GM12878 (cell line): ENCODE data around the gene IGFLR1. TPM values are rescaled to one million over a fixed set of nuclear protein-coding genes. Genes with fewer than 3 reads are reported as not detected.

Source experiments
- BCL3 ChIP-seq: IDR thresholded peaks from 2 replicates; pipeline ENCODE4 v1.6.1; 2011; ENCODE audit warnings: borderline replicate concordance, low read depth, mild to moderate bottlenecking, moderate library complexity, low read length; ENCODE audit not compliant: insufficient read depth, poor library complexity, severe bottlenecking
- CEBPZ ChIP-seq: fragments of 150-350 bp; IDR thresholded peaks from 2 replicates; pipeline ENCODE4 v1.6.1; 2016; ENCODE audit warnings: low read depth, low read length
- CTCF ChIP-seq, 3 experiments: IDR thresholded peaks in 2 of 3; conservative IDR thresholded peaks in 1 of 3; 2 replicates each; pipeline ENCODE4 v1.5.1; 2011; ENCODE audit warnings: low read depth in 3 of 3, low read length in 3 of 3, mild to moderate bottlenecking in 3 of 3, control low read depth in 2 of 3, moderate library complexity in 2 of 3, inconsistent platforms in 1 of 3, mixed read lengths in 1 of 3; ENCODE audit not compliant: control insufficient read depth in 2 of 3, insufficient read depth in 1 of 3; ENCODE audit errors: extremely low read depth in 1 of 3
- DPF2 ChIP-seq: fragments of 450-650 bp; IDR thresholded peaks from 2 replicates; pipeline ENCODE4 v1.6.1; 2017; ENCODE audit warnings: mild to moderate bottlenecking
- FOXM1 ChIP-seq: IDR thresholded peaks from 2 replicates; pipeline ENCODE4 v1.6.1; 2012; ENCODE audit warnings: low read depth, mild to moderate bottlenecking, inconsistent platforms, low read length, moderate library complexity
- GATAD2B ChIP-seq: fragments of 450-650 bp; conservative IDR thresholded peaks from 2 replicates; pipeline ENCODE4 v1.6.1; 2017; ENCODE audit warnings: low read depth, mild to moderate bottlenecking, moderate library complexity
- IKZF2 ChIP-seq, 2 experiments: fragments of 450-650 bp; IDR thresholded peaks; 2 replicates each; pipeline ENCODE4 v1.6.1; 2017; ENCODE audit warnings: mild to moderate bottlenecking in 2 of 2, moderate library complexity in 2 of 2
- IRF4 ChIP-seq: IDR thresholded peaks from 2 replicates; pipeline ENCODE4 v1.6.1; 2011; ENCODE audit warnings: low read depth, low read length
- MEF2A ChIP-seq: IDR thresholded peaks from 2 replicates; pipeline ENCODE4 v1.6.1; 2011; ENCODE audit warnings: low read depth, mild to moderate bottlenecking, low read length, moderate library complexity; ENCODE audit not compliant: insufficient read depth
- NBN ChIP-seq: fragments of 450-650 bp; IDR thresholded peaks from 2 replicates; pipeline ENCODE4 v1.6.1; 2016
- NFXL1 ChIP-seq: fragments of 450-650 bp; IDR thresholded peaks from 2 replicates; pipeline ENCODE4 v1.6.1; 2017; ENCODE audit warnings: antibody characterized with exemption, mild to moderate bottlenecking, borderline replicate concordance
- NFYA ChIP-seq: IDR thresholded peaks from 2 replicates; pipeline ENCODE4 v1.6.1; 2011; ENCODE audit warnings: low read depth, mild to moderate bottlenecking, low read length, improper control_type of control experiment, borderline replicate concordance
- NR2F1 ChIP-seq: fragments of 450-650 bp; conservative IDR thresholded peaks from 2 replicates; pipeline ENCODE4 v1.6.1; 2017; ENCODE audit warnings: mild to moderate bottlenecking
- PAX5 ChIP-seq: IDR thresholded peaks from 2 replicates; pipeline ENCODE4 v1.6.1; 2011; ENCODE audit warnings: low read depth, low read length, borderline replicate concordance
- POLR2AphosphoS2 ChIP-seq: IDR thresholded peaks from 2 replicates; pipeline ENCODE4 v1.6.1; 2011; ENCODE audit warnings: low read depth, mild to moderate bottlenecking, low read length, improper control_type of control experiment, moderate library complexity
- POU2F2 ChIP-seq: IDR thresholded peaks from 3 replicates; pipeline ENCODE4 v1.6.1; 2011; ENCODE audit warnings: low read depth, mild to moderate bottlenecking, low read length, borderline replicate concordance
- SMAD5 ChIP-seq: IDR thresholded peaks from 2 replicates; pipeline ENCODE4 v1.6.1; 2016; ENCODE audit warnings: antibody characterized with exemption, low read depth
- SMARCA5 ChIP-seq: fragments of 450-650 bp; IDR thresholded peaks from 2 replicates; pipeline ENCODE4 v1.6.1; 2017; ENCODE audit warnings: mild to moderate bottlenecking
- SPI1 ChIP-seq: IDR thresholded peaks from 2 replicates; pipeline ENCODE4 v1.6.1; 2011; ENCODE audit warnings: low read depth, mild to moderate bottlenecking, low read length, moderate library complexity, borderline replicate concordance; ENCODE audit not compliant: insufficient read depth
- WRNIP1 ChIP-seq: IDR thresholded peaks from 2 replicates; pipeline ENCODE4 v1.6.1; 2011; ENCODE audit warnings: low read depth, low read length, improper control_type of control experiment, borderline replicate concordance
- YBX1 ChIP-seq: fragments of 450-650 bp; IDR thresholded peaks from 2 replicates; pipeline ENCODE4 v1.6.1; 2016; ENCODE audit warnings: antibody characterized with exemption
- ZNF24 ChIP-seq: fragments of 450-650 bp; IDR thresholded peaks from 2 replicates; pipeline ENCODE4 v1.6.1; 2017; ENCODE audit warnings: antibody characterized with exemption, mild to moderate bottlenecking
- ZNF622 ChIP-seq: fragments of 450-650 bp; IDR thresholded peaks from 2 replicates; pipeline ENCODE4 v1.6.1; 2017; ENCODE audit warnings: mild to moderate bottlenecking, inconsistent platforms
- polyA plus RNA-seq, 11 experiments: library from polyadenylated mRNA; depleted of rRNA in 4 of 11; unstranded in 6 of 11; stranded (reverse) in 5 of 11; fragments of >200 nt; fragmentation: Nextera tagmentation in 4 of 11; fragmentation: Illumina TruSeq in 1 of 11; extraction: Ambion mirVana in 4 of 11; extraction: Trizol in 1 of 11; gene quantifications; 1 replicate in 1 of 11; 2 replicates in 10 of 11; pipeline versions ENCODE4 v1.2.1 to v1.2.3, GENCODE V29; 2011 to 2016; ENCODE audit warnings: inconsistent platforms in 2 of 11, missing spikeins in 2 of 11, low read depth in 1 of 11
- total RNA-seq, 4 experiments: library from RNA; depleted of rRNA in 3 of 4; stranded (reverse); fragments of >200 nt in 3 of 4; fragmentation: Illumina TruSeq in 1 of 4; extraction: Trizol in 1 of 4; gene quantifications; 2 replicates each; pipeline versions ENCODE4 v1.2.1 to v1.2.3, GENCODE V29; 2013 to 2021

The IGFLR1 gene
- total and polyA plus RNA-seq, 10 of the 15 experiments (the other 5 are each of a cell fraction or from before 2014, with no cell fraction given), result 2.5 to 39.9 (median 24.8) TPM

- TF ChIP-seq NBN (peak; percentile 95), POU2F2 (peak; percentile 66; the same call in 1 of the 3 replicates), SMARCA5 (peak; percentile 97), GATAD2B (0 out of 2 replicates have a peak, but pooled peaks have one; percentile 15), WRNIP1 (peak; percentile 94; the same call in 1 of the 2 replicates), IRF4 (peak; percentile 58; the same call in 1 of the 2 replicates), MEF2A (peak; percentile 63; the same call in 1 of the 2 replicates), FOXM1 (peak; percentile 52; the same call in 1 of the 2 replicates), ZNF622 (0 out of 2 replicates have a peak, but pooled peaks have one; percentile 8), CEBPZ (no peak), NR2F1 (peak; percentile 79), POLR2AphosphoS2 (no peak), DPF2 (no peak), IKZF2 (IDR thresholded peaks at IDR 0.05) (peak; percentile 84 to 89), ZNF24 (0 out of 2 replicates have a peak, but pooled peaks have one; percentile 43), BCL3 (no peak), NFYA (no peak), SMAD5 (no peak), YBX1 (0 out of 2 replicates have a peak, but pooled peaks have one; percentile 77), PAX5 (peak; percentile 9; the same call in 1 of the 2 replicates), SPI1 (no peak), NFXL1 (peak; percentile 100), CTCF (IDR thresholded peaks at IDR 0.05 in 2 of 3, conservative IDR thresholded peaks at IDR 0.05 in 1 of 3; ENCODE audit: control insufficient read depth in 2 of 3, extremely low read depth in 1 of 3, insufficient read depth in 1 of 3, low read depth in 3 of 3, low read length in 3 of 3) (peak; percentile 99)
Observed at GRCh38 chr19:35693835-35694599, 48.2 kb downstream of the IGFLR1 start (continued).
